Right kidney (tissue), 1 donor: Measurements from ENCODE around the gene KANSL1L.

Experiments used
- DNase-seq: peaks from one replicate; pipeline ENCODE4 v3.0.0-alpha.2; 2016

The KANSL1L gene

DNA sequence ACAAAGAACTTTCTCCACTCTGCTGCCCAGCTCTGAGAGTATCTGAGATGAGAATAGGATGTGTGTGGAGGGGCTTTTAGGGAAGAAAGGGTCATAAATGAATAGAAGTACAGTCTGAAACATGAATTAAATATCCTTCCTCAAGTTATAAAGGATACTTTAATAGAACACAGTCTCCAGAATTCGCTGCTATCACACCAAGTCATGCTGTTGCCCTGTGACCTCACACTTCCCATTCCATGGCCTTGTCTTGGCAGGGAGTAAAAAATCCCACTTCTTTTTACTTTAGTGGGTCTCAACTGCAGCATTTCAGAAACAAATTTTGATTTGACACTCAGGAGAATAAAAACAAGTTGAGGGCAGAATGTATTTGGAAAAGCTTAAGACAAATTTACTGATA is 172.6 kb downstream of the KANSL1L start:
- DNase-seq: no peak

DNA sequence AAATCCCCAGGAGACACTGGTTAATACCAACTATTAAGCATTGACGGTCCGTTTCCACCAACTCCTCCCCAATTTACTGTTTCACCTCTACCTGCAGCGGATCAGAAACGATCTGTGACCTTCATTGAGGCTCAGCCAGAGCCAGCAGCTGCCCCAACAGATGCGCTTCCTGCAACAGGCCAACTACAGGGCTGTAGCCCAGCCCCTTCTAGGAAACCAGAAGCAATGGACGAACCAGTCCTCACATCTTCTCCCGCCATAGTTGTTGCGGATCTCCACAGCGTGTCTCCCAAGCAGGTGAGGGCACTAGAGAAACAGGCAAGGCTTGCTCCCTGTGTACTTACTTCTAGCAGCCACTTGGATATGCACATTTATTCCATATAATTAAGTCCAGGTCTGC is 177.2 kb downstream of the KANSL1L start:
- DNase-seq: no peak

DNA sequence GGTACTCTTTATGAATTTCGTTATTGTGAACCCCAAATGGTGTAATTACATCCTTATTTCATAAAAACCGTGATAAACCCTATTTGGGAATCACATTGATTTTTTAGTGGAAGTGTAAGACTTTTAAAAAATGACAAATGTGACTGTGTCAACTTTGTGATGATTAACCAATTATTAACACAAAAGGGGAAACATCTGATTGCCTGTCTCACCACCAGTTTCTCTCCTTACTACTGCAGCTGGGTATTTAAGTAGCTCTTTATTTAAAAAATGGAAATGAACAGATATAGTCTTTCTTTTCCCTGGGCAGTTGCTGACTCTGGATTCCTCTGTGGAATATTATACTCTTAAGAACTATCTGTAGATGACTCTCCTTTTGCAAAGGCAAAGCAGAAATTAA is 180.4 kb downstream of the KANSL1L start:
- no peak for DNase-seq

DNA sequence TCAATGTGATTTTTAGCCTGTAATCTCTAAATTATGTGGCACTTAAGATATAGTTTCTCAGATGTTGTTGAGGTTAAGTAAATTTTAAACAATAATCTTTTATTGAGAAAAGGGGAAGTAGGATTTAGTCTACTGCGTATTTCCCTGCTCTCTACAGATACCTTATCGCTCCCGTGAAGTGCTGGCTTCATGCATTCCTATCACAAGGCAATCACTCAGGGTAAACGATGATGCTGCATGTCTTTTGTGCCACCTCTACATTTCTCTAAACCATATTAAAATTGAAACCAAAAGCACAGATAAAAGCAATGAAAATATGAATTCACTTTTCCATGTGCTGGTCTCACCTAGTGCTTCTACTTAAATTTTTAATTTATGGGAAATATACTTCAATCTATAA is 183.2 kb downstream of the KANSL1L start:
- DNase-seq: no peak

DNA sequence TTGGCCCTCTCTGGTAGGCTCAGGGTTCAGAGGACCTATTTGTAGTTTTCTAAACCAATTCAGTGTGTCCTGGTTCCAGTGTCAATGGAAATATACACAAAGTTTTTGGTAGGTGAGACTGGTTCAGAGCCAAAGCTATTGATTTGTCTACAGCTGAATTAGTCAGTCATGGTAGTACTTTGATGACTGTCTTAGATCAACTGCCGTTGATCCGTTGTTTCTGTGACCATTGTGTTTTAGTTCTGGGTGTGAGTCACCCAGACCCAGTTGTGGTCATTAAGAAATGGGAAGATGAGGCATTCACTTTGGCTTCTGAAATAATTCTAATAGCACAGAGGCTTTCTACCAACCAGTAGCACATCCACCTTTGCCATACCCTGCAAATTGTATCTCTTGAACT is 184.8 kb downstream of the KANSL1L start:
- DNase-seq: no peak

DNA sequence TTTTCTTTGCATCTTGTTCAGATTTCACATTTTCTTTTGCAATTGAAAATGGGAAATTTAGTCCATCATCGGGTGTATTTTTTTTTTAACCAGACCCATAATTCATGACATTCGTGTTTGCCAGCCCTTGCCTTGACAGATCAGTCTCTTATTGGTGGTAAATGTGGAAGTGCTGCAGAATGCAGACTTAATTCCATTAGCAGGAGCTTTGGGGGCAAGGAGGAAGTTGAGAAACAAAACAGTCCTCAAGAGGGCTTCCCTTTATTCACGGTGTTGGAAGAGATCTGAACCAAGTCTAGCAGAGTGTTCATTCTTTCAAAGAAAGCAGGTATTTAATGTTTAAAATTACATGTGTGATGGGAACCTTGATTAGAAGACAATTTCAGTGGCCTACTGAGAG is 185.3 kb downstream of the KANSL1L start:
- DNase-seq: no peak

DNA sequence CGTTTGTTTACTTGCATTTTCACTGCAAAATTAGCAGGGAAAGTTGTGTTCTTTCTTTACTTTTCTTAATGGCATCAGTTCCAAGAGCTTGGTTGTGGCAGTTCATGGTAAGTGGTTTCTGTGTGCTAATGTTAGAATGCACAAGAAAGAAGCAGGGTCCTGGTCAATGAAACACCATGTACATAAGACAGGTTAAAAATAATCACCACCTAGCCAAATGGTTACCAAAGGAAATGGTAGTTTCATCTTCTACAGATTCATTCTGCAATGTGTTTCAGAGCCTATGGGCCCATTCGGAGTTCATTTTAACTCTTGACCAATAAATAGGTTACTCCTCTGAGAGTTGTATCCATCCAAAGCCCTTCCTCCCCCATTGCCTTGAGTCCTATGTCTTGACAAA is 186.9 kb downstream of the KANSL1L start:
- DNase-seq: no peak

DNA sequence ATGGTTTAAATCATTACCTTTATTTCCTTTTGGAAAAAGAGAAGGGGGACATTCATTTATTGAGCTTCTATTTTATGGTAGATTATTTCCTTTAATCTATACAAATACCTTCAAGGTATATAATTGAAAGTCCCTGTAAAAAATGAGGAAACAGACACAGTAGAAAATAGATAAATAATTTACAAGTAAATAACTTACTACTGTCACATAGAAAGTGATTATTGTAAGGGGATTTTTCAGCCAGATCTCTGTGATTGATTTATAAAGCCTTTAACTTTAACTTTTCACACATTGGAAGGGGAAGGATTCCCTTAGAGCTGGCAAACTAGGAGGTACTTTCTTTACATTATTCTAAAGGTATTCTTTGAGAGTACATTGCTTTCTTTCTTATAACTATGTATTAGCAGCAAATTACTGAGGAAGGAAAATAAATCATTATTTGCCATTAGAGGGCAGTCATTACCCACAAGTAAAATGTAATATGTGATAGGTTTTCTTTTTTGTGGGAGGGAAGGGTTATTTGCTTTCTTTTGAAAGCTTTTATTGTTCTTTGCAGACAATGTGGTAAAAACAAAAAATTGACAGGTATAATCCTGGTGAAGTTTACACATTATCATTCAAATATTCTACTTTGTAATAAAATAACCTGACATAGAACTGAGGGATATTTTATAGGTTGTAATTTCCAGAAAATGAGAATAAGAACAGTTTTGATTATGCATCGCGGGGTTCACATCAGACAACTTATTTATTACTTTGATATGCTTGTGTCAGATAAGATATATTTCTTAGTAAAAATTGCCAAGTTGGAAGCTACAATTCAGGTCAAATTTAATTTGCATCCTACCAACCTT is 193.6 kb downstream of the KANSL1L start:
- no peak for DNase-seq

DNA sequence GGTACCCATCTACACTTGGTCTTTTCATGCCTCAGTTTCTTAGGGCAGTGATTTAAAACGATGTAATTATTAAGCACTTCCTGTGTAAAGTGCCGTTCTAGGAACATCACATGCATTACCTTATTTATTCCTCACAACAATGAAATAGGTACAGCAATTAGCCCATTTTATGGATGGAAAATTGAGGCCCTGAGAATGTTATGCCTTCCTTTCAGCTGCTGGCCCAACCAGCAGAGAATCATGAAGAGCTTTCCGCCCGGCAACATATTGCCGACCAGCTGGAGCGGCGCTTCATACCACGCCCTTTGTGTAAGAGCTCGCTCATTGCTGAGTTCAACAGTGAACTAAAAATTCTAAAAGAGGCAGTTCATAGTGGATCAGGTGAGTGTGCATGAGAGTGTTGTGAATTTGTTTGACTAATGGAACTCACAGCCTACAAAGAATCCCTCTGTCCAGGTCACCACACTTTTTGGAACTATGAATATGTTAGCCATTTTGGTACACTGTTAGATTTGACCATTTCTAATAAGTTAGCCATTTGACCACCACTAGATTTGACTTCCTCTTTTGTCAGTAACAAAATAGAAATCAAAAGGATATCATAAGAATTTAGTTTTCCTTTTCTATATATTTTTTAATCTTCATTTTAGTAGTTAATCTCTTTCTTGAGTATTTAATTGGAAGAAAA is 194.4 kb downstream of the KANSL1L start:
- no peak for DNase-seq

DNA sequence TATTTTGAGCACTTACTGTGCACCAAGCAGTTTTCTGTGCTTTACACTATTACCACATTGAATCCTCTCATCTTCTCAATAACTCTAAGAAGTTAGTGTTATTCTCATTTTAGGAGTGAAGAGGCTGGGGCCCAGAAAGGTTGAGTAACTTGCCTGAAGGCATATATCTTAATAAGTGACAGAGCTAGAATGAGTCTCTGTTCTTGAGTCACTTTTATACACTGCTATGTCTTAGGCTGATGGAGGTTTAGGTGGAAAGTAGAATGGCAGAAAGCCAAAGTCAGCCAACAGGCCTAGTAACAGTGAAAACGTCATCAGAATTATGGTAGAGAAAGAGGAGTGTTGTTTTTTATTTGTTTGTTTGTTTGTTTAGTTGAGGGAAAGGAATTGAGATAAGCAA is 196.6 kb downstream of the KANSL1L start:
- no peak for DNase-seq

DNA sequence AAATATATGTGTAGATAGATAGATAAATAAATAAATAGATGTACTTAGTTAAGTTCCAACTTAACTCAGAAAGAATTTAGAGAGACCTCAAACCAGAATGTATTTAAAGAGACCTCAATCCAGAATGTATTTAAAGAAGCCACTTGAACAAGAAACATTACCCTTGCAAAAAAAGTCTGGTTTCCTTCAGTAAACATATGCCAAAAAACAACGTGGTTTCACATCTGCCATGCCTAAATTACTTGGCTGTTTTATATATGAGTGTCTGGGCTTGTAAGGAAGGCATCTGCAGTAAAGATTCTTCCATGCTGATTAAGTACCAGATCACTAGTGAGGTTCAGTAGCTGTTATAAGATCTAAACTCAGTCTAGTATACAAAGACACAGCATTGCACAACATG is 197.9 kb downstream of the KANSL1L start:
- no peak for DNase-seq
